ENCODE data around the gene TMEM255B. TPM values are rescaled to one million over a fixed set of nuclear protein-coding genes. Genes with fewer than 3 reads are reported as not detected.

Gene TMEM255B
- total RNA-seq, 2 donors from 2014 or later = 3.0 to 4.2 TPM

GRCh38 chr13:113764793-113765563 lies 6.0 kb downstream of the TMEM255B start:
- Histone ChIP-seq H3K4me3 (no peak overlapping the region), H3K4me1 (peaks cover 2% of the 10 kb centered on the region), H3K27ac (no peak overlapping the region), H3K27me3 (peaks cover 3% of the 10 kb centered on the region), H3K36me3 (no peaks in the 10 kb centered on the region), H3K9ac (ENCODE audit: low read depth in 2 of 2, low read length in 2 of 2) (no peak overlapping the region), H3K9me3 (no peaks in the 10 kb centered on the region)
- intact Hi-C loops (cut with DNase I) = no loop called here
- DNase-seq = no peak
- TF ChIP-seq, protein P1, sequence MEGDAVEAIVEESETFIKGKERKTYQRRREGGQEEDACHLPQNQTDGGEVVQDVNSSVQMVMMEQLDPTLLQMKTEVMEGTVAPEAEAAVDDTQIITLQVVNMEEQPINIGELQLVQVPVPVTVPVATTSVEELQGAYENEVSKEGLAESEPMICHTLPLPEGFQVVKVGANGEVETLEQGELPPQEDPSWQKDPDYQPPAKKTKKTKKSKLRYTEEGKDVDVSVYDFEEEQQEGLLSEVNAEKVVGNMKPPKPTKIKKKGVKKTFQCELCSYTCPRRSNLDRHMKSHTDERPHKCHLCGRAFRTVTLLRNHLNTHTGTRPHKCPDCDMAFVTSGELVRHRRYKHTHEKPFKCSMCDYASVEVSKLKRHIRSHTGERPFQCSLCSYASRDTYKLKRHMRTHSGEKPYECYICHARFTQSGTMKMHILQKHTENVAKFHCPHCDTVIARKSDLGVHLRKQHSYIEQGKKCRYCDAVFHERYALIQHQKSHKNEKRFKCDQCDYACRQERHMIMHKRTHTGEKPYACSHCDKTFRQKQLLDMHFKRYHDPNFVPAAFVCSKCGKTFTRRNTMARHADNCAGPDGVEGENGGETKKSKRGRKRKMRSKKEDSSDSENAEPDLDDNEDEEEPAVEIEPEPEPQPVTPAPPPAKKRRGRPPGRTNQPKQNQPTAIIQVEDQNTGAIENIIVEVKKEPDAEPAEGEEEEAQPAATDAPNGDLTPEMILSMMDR (IDR thresholded peaks at IDR 0.05) = no peak

DNA sequence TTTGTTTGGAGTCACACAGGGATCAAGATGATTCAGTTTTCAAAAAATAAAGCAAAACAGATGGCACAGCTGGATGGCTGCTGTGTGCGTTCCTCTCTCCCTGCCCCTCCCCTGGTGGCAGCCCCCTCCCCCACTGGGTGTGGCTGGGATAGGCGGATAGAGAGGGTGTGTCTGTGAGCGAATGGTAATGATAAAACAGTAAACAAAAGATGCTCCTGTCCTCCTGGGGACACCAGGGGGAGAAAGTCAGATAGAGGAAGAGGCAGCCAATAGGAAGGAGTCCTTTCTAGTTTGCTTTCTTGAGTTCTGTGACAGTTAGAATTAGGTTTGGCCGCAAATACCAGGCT lies 6.5 kb downstream of the TMEM255B start:
- no peaks in the 10 kb centered on the region for H3K36me3 ChIP-seq
- H3K9me3 ChIP-seq = no peaks in the 10 kb centered on the region
- no peaks in the 10 kb centered on the region for H3K27me3 ChIP-seq
- TF ChIP-seq, protein P1 (IDR thresholded peaks at IDR 0.05) = no peak
- no peak overlapping the region for H3K9ac ChIP-seq (ENCODE audit: low read depth in 2 of 2, low read length in 2 of 2)
- intact Hi-C loops (cut with DNase I) = no loop called here
- H3K4me1 ChIP-seq = no peaks in the 10 kb centered on the region
- H3K4me3 ChIP-seq = no peak overlapping the region
- no peak for DNase-seq
- H3K27ac ChIP-seq = no peak overlapping the region

DNA sequence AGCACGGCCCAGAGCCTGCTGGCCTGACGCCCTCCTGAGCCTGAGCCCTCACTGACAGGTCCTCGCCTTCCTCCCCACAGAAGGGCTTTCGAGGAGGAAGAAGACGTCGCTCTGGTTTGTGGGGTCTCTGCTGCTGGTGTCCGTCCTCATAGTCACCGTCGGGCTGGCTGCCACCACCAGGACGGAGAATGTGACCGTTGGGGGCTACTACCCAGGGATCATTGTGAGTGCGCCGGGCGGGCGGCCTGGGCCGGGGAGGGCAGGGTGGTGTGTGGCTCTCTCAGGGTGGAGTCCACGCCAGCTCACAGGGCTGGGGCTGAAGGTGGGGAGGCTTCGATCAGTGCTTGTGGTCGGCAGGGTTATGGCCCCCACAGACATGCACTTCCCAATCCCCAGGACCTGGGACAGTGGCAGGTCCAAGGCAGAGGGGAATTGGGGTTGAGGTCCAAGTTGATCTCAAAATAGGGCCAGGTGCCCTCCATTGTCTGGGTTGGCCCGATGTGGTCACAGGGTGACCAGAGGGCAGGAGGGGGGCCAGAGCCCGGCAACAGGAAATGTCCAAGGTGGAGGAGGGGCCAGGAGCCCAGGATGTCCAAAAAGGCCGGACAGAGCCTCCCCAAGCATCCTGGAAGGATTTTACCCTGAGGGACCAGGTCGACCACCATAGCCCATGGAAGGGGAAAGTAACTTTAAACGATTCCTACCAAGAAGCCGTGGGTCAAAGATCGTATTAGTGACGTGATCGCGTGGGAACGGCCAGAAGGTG lies 7.2 kb downstream of the TMEM255B start:
- Histone ChIP-seq H3K36me3 (no peaks in the 10 kb centered on the region), H3K4me3 (no peak overlapping the region), H3K4me1 (no peaks in the 10 kb centered on the region), H3K9me3 (no peaks in the 10 kb centered on the region), H3K27me3 (no peaks in the 10 kb centered on the region), H3K9ac (ENCODE audit: low read depth in 2 of 2, low read length in 2 of 2) (no peak overlapping the region), H3K27ac (no peak overlapping the region)
- no peak for DNase-seq
- TF ChIP-seq, protein P1 (IDR thresholded peaks at IDR 0.05) = no peak
- intact Hi-C loops (cut with DNase I) = no loop called here

- no peak for DNase-seq
- TF ChIP-seq, protein P1 (IDR thresholded peaks at IDR 0.05) = no peak
Measured at GRCh38 chr13:113767366-113767765, 8.3 kb downstream of the TMEM255B start.

GRCh38 chr13:113768018-113768905 lies 9.2 kb downstream of the TMEM255B start:
- Histone ChIP-seq H3K4me1 (no peaks in the 10 kb centered on the region), H3K27me3 (no peaks in the 10 kb centered on the region), H3K36me3 (no peaks in the 10 kb centered on the region), H3K9ac (ENCODE audit: low read depth in 2 of 2, low read length in 2 of 2) (no peak overlapping the region), H3K27ac (no peak overlapping the region), H3K4me3 (no peak overlapping the region), H3K9me3 (no peaks in the 10 kb centered on the region)
- intact Hi-C loops (cut with DNase I) = no loop called here
- no peak for DNase-seq
- TF ChIP-seq, protein P1 (IDR thresholded peaks at IDR 0.05) = no peak

More at GRCh38 chr13:113767366-113767765, 8.3 kb downstream of the TMEM255B start:
- Histone ChIP-seq H3K4me3 (no peak overlapping the region), H3K9me3 (no peaks in the 10 kb centered on the region), H3K27ac (no peak overlapping the region), H3K4me1 (no peaks in the 10 kb centered on the region), H3K27me3 (no peaks in the 10 kb centered on the region), H3K9ac (ENCODE audit: low read depth in 2 of 2, low read length in 2 of 2) (no peak overlapping the region), H3K36me3 (no peaks in the 10 kb centered on the region)
- intact Hi-C loops (cut with DNase I) = no loop called here
